HuH-7 (cell line): ENCODE measurements around the gene KAT6B.
"Not testable (repeated sequence)": the region's sequence is repeated elsewhere in the genome, so short reads cannot be mapped to it uniquely, and the experiment has no call there.

Experiments
- DNase-seq: peaks from one replicate; pipeline ENCODE4 v3.0.0; 2011; ENCODE audit warnings: low spot score

Gene KAT6B

GRCh38 chr10:74890460-74890859 lies 64.1 kb downstream of the KAT6B start:
- no peak for DNase-seq

- DNase-seq: no peak
Measured at GRCh38 chr10:74891053-74891452, 64.7 kb downstream of the KAT6B start.

GRCh38 chr10:74892839-74893238 lies 66.4 kb downstream of the KAT6B start:
- no peak for DNase-seq

GRCh38 chr10:74893329-74893728 lies 66.9 kb downstream of the KAT6B start:
- not testable (repeated sequence) for DNase-seq

- no peak for DNase-seq
Measured at GRCh38 chr10:74896788-74897527, 70.6 kb downstream of the KAT6B start.

GRCh38 chr10:74898201-74898976 lies 72.0 kb downstream of the KAT6B start:
- no peak for DNase-seq

GRCh38 chr10:74900297-74900696 lies 73.9 kb downstream of the KAT6B start:
- DNase-seq: no peak

GRCh38 chr10:74901301-74901700 lies 74.9 kb downstream of the KAT6B start:
- DNase-seq: no peak

GRCh38 chr10:74901867-74902450 lies 75.6 kb downstream of the KAT6B start:
- DNase-seq: no peak

GRCh38 chr10:74903491-74903890 lies 77.1 kb downstream of the KAT6B start:
- no peak for DNase-seq

GRCh38 chr10:74906611-74907198 lies 80.3 kb downstream of the KAT6B start:
- DNase-seq: no peak

- DNase-seq: no peak
Measured at GRCh38 chr10:74909670-74910069, 83.3 kb downstream of the KAT6B start.

GRCh38 chr10:74910241-74910975 lies 84.0 kb downstream of the KAT6B start:
- DNase-seq: no peak

- DNase-seq: no peak
Measured at GRCh38 chr10:74910976-74911350, 84.6 kb downstream of the KAT6B start.

GRCh38 chr10:74912182-74912581 lies 85.8 kb downstream of the KAT6B start:
- no peak for DNase-seq

GRCh38 chr10:74912682-74913081 lies 86.3 kb downstream of the KAT6B start:
- DNase-seq: no peak

- DNase-seq: no peak
Measured at GRCh38 chr10:74913377-74913979, 87.1 kb downstream of the KAT6B start.

GRCh38 chr10:74916283-74916682 lies 89.9 kb downstream of the KAT6B start:
- no peak for DNase-seq

GRCh38 chr10:74917481-74918077 lies 91.2 kb downstream of the KAT6B start:
- DNase-seq: no peak

- DNase-seq: no peak
Measured at GRCh38 chr10:74919671-74920070, 93.3 kb downstream of the KAT6B start.

- DNase-seq: not testable (repeated sequence)
Measured at GRCh38 chr10:74921070-74921469, 94.7 kb downstream of the KAT6B start.
